GM12872 (cell line): ENCODE data around the gene SLC35A5.

Experiments used
- CTCF ChIP-seq: IDR thresholded peaks from 3 replicates; pipeline ENCODE4 v1.5.1; 2011; ENCODE audit warnings: low read depth, mild to moderate bottlenecking, low read length, moderate library complexity; ENCODE audit not compliant: insufficient read depth

The SLC35A5 gene

GRCh38 chr3:112539825-112540650 lies 21.8 kb upstream of the SLC35A5 start:
- no peak for TF ChIP-seq CTCF

GRCh38 chr3:112546216-112546759 lies 15.6 kb upstream of the SLC35A5 start:
- TF ChIP-seq CTCF: no peak

GRCh38 chr3:112550859-112551258 lies 11.0 kb upstream of the SLC35A5 start:
- TF ChIP-seq CTCF: no peak

- TF ChIP-seq CTCF: no peak
These were observed 6.2 kb upstream of the SLC35A5 start for GRCh38 chr3:112555535-112556170.

- TF ChIP-seq CTCF: no peak
These were observed 3.9 kb upstream of the SLC35A5 start for GRCh38 chr3:112557976-112558375.

GRCh38 chr3:112560307-112560706 lies 1.5 kb upstream of the SLC35A5 start:
- no peak for TF ChIP-seq CTCF

- TF ChIP-seq CTCF: no peak
These were observed 943 bp upstream of the SLC35A5 start for GRCh38 chr3:112560721-112561483.
